Thoracic aorta (tissue), 2 donors: Measurements from ENCODE around the gene ERMP1. TPM values are rescaled to one million over a fixed set of nuclear protein-coding genes. Genes with fewer than 3 reads are reported as not detected.

ENCODE experiments used
- ATAC-seq: fragments of 150-250 bp; one replicate; pipeline ENCODE4 v1.8.0; 2017; ENCODE audit warnings: low read depth; ENCODE audit not compliant: insufficient number of reproducible peaks, low FRiP score
- DNase-seq: peaks from one replicate; pipeline ENCODE4 v3.0.0-alpha.2; 2020; ENCODE audit warnings: low spot score
- H3K27ac ChIP-seq, 2 donors: fragments of 200-600 bp; sonication (generic); 1 replicate in 1 of 2; 2 replicates in 1 of 2; pipeline ENCODE4 v1.5.1; 2016; ENCODE audit warnings: mild to moderate bottlenecking in 2 of 2, moderate library complexity in 2 of 2
- H3K27me3 ChIP-seq: fragments of 200-600 bp; sonication (generic); replicated peaks from 2 replicates; pipeline ENCODE4 v1.6.0; 2016; ENCODE audit warnings: mild to moderate bottlenecking; ENCODE audit not compliant: insufficient read depth
- H3K36me3 ChIP-seq: fragments of 200-600 bp; sonication (generic); one replicate; pipeline ENCODE4 v1.5.1; 2016
- H3K4me1 ChIP-seq, 2 donors: fragments of 200-600 bp; sonication (generic); 1 replicate in 1 of 2; 2 replicates in 1 of 2; pipeline versions ENCODE4 v1.5.1 to v1.6.0; 2016; ENCODE audit warnings: low read depth in 2 of 2, mild to moderate bottlenecking in 1 of 2; ENCODE audit not compliant: control insufficient read depth in 1 of 2
- H3K4me3 ChIP-seq: fragments of 200-600 bp; sonication (generic); 2 replicates; pipeline ENCODE4 v1.5.1; 2016; ENCODE audit warnings: mild to moderate bottlenecking
- H3K9me3 ChIP-seq: fragments of 200-600 bp; sonication (generic); 2 replicates; pipeline ENCODE4 v1.5.1; 2016
- CTCF ChIP-seq: fragments of 200-600 bp; sonication (generic); IDR thresholded peaks from one replicate; pipeline ENCODE4 v1.5.1; 2019; ENCODE audit warnings: antibody characterized with exemption
- total RNA-seq, 2 donors: library from RNA; depleted of rRNA; stranded (reverse); fragments of >200 nt; gene quantifications; one replicate each; pipeline versions ENCODE4 v1.1.0 to v1.2.3, GENCODE V29; 2016

Gene ERMP1
- total RNA-seq, 2 donors from 2014 or later: 9.0 to 14.5 TPM

- Histone ChIP-seq H3K9me3 (no peaks in the 10 kb centered on the region), H3K4me1 (peaks cover 4 to 6% of the 10 kb centered on the region in 2 donors), H3K27ac (no peak overlapping the region), H3K27me3 (no peaks in the 10 kb centered on the region), H3K36me3 (no peaks in the 10 kb centered on the region), H3K4me3 (no peak overlapping the region)
- DNase-seq (no peak), ATAC-seq (no peak)
- no peak for TF ChIP-seq CTCF
Measured at GRCh38 chr9:5842929-5843793, 10.2 kb upstream of the ERMP1 start.

GRCh38 chr9:5841771-5842573 lies 9.1 kb upstream of the ERMP1 start:
- H3K4me1 ChIP-seq: peaks cover 4 to 6% of the 10 kb centered on the region in 2 donors
- H3K9me3 ChIP-seq: no peaks in the 10 kb centered on the region
- no peaks in the 10 kb centered on the region for H3K27me3 ChIP-seq
- no peak for TF ChIP-seq CTCF
- DNase-seq (no peak), ATAC-seq (no peak)
- H3K27ac ChIP-seq: no peak overlapping the region
- H3K36me3 ChIP-seq: no peaks in the 10 kb centered on the region
- no peak overlapping the region for H3K4me3 ChIP-seq

GRCh38 chr9:5840788-5841187 lies 7.9 kb upstream of the ERMP1 start:
- DNase-seq: no peak
- no peaks in the 10 kb centered on the region for H3K27me3 ChIP-seq

GRCh38 chr9:5839572-5839902 lies 6.6 kb upstream of the ERMP1 start:
- DNase-seq: no peak
- Histone ChIP-seq H3K36me3 (no peaks in the 10 kb centered on the region), H3K9me3 (no peaks in the 10 kb centered on the region), H3K4me1 (peaks cover 4 to 6% of the 10 kb centered on the region in 2 donors), H3K27ac (no peak overlapping the region), H3K4me3 (no peak overlapping the region), H3K27me3 (no peaks in the 10 kb centered on the region)
- TF ChIP-seq CTCF: no peak
- no peak for ATAC-seq

More at GRCh38 chr9:5840788-5841187, 7.9 kb upstream of the ERMP1 start:
- TF ChIP-seq CTCF: no peak
- H3K4me1 ChIP-seq: peaks cover 4 to 6% of the 10 kb centered on the region in 2 donors
- no peaks in the 10 kb centered on the region for H3K9me3 ChIP-seq
- no peak overlapping the region for H3K27ac ChIP-seq
- H3K4me3 ChIP-seq: no peak overlapping the region
- ATAC-seq: no peak
- no peaks in the 10 kb centered on the region for H3K36me3 ChIP-seq

GRCh38 chr9:5838884-5839571 lies 6.1 kb upstream of the ERMP1 start:
- DNase-seq (no peak), ATAC-seq (no peak)
- Histone ChIP-seq H3K9me3 (no peaks in the 10 kb centered on the region), H3K4me1 (peaks cover 3 to 6% of the 10 kb centered on the region in 2 donors), H3K4me3 (no peak overlapping the region), H3K27ac (no peak overlapping the region), H3K27me3 (no peaks in the 10 kb centered on the region), H3K36me3 (no peaks in the 10 kb centered on the region)
- TF ChIP-seq CTCF: no peak
